CD4-positive, alpha-beta T cell treated with Interferon gamma for 1 hour (primary cell): ENCODE results near the gene CIPC.

Source experiments
- DNase-seq: peaks from one replicate; pipeline ENCODE4 v3.0.0-alpha.2; 2020

The CIPC gene

DNA sequence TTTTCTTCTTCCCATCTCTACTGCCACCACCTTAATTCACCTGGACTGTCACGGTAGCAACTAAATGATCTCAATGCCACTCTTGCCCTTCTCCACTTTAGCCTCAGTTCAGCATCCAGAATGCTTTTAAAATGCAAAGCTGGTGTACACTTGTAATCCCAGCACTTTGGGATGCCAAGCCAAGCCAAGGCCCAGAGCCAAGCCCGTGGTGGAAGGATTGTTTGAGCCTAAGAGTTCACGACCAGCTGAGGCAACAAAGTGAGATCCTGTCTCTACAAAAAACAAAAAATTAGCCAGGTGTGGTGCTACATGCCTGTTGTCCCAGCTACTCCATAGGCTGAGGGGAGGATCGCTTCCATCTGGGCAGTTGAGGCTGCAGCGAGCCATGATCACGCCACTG is 5.9 kb downstream of the CIPC start:
- no peak for DNase-seq

DNA sequence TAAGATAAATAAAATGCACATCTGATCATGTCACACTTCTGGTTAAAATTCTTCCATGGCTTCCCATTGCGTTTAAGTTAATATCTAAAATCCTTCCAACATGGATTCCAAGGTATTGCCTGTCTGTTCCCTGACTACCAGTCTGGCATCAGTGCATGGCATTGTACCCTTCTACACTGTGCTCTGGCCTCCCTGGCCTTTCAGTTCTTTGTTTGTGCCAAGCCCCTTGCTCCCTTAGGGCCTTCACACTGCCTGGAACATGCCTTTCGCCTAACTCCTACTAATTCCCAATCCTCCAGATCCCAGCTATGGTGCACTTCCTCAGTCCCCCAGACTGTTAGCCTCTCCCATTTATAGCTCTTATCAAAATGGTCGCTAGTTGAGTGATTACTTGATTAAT is 6.3 kb downstream of the CIPC start:
- DNase-seq, result no peak

DNA sequence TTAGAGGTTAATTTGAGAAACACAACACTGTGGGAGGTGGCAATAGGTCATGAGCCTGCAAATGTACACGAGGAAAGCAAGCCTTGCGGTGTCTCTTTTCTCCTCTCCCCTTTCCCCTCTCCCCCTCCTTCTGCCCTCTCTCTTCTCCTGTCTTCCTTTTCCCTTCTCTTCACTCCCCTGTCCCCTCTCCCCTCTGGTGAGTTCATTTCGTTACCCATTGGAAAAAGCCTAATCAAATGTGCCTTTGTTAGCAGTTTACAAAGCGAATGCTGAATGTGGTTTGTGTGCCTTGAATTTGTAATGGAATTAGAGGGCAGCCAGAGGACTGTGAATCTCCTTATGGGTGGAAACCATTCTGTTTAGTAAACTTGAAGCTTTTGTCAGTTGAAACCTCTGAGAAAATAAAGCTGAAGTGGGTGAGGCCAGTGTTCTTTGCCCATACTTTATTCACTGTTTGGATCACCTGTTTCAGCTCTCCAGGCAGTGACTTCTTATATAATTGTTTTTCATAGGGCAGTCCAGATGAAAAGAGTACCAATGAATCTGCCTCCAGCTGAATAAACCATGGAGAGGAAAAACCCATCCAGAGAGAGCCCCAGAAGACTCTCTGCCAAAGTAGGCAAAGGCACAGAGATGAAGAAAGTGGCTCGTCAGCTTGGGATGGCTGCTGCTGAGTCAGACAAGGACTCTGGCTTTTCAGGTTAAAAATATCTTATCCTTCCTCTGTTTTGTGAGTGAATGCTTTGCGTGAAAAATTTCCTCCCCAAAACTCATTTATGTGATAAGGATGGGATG is 7.3 kb downstream of the CIPC start:
- DNase-seq, result no peak

DNA sequence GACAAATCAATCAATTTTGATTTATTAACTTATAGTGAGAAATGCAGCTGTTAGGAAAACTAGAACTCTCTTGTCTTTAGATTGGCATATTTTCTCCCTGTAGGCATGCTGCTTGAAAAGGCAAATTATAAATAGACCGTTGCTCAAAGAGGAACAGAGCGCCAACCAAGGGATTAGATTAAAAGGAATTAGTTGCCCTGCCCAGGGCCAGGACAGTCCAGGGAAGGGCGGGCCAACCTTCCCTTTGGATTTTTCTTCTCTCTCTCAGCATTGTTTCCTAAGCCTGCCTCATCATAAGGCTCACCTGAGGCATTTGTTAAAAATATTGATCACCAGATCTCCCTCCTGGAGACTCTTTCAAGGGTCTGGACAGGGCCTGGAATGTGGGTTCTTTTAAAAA is 8.6 kb downstream of the CIPC start:
- no peak for DNase-seq

DNA sequence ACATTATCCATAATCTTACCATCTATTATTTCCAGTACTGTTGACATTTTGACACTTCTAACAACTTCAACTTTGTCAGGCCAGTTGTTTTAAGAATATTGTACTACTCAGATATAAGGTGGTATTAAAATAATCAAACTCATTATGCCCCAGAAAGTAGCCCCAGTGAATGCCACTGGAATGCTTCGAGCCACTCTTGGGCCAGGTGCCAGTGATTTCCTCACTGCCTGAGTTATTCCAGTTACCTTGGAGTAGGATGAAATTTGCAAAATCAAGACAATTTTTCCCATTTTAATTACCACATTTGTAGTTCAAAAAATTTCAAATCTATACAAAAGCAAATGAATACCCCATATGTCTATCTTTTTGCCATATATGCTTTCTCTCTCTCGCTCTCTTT is 9.2 kb downstream of the CIPC start:
- DNase-seq, result no peak

DNA sequence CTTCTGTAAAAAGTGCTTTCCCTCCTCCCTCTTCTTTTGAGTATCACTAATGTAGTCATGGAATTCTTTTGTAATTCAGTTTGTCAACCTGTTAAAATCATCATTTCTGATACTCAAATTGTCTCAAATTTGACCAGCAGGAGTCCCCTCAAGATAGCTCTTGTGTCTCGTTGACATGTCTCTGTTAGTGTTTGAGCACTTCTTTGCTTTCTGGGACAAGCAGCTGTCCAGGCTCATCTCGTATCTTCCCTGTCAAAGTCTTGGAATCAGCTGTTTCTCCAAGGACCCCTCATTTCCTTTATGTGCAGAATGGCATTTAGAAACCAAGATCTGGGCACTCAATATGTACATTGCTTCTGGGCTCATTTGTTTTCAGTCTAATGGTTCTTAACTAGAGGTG is 10.7 kb downstream of the CIPC start:
- no peak for DNase-seq

DNA sequence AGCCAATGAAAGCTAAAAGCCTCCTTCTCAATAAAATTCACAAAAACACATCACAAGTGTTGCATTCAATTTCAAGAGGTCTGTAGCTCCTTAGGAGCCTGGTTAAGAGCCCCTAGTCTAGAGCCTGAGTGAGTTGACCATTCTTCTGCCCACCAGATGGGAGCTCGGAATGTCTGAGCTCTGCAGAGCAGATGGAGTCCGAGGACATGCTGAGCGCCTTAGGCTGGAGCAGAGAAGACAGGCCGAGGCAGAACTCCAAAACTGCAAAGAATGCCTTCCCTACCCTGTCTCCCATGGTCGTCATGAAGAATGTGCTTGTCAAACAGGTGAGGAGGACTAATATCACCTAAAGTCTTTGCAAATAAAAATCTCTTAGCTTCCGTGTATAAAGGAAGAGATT is 11.6 kb downstream of the CIPC start:
- DNase-seq, result no peak

DNA sequence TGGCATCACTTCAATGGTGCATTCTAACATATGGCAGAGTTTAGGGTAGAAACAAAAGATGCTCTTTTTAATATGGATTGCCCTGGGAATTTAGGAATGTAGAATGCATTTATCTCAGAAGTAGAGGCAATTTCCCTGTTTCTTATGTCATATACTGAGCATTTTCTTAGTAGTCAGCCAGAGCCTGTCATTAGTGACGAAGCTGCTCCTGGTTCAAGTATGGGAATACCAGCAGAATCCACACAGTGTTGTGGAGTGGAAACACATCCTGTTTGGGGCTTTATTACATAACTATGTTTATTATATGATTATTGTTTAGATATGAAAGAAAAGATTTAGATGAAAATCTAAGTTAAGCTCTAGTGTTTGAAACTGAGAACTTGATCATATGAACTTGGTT is 12.2 kb downstream of the CIPC start:
- DNase-seq, result no peak

DNA sequence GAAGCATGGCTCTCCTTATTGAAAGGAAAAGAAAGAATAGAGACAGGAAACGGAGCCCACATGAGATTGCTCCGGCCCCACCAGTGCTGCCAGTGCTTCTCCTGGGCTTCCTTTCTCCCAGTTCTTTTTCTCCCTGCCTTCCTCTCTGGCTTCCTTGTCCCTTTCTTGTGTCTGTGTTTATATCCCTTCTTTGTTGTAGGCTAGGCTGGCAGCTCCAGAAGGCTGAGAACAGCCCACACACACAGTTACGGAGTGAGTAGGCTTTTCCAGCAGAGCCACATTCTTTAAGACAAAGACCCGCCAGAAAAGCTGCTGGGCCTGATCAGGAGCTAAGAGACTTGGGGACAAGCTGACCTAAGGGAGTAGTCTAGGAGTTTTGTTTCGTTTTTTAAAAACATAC is 13.0 kb downstream of the CIPC start:
- DNase-seq, result no peak

DNA sequence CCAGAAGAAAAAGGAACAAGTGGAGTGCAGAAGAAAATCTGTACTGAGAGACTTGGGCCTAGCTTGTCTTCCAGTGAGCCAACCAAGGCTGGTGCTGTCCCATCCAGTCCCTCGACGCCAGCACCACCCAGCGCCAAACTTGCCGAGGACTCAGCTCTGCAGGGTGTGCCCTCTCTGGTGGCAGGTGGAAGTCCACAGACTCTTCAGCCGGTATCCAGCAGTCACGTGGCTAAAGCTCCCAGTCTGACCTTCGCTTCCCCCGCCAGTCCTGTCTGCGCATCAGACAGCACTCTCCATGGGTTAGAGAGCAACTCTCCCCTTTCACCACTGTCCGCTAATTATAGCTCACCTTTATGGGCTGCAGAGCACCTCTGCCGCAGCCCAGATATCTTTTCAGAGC is 15.6 kb downstream of the CIPC start:
- no peak for DNase-seq

DNA sequence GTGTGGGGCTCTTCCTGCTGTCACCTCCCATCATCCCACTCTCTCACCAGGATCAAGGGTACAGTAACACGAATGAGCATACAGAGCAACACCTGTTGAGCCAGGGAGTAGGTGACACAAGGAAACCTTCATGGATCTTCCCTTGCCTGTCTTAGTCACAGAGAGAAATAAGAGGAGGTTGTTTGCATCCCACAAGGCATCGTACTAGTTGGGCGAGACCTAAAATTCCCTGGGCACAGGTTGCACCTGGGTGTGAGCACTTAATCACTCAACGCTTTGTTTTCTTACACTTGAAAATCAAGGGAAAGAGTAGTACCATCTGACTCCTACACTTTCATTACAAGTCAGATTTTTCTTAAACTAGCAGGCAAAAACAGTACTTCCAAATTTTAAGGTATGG is 16.6 kb downstream of the CIPC start:
- DNase-seq, result no peak

DNA sequence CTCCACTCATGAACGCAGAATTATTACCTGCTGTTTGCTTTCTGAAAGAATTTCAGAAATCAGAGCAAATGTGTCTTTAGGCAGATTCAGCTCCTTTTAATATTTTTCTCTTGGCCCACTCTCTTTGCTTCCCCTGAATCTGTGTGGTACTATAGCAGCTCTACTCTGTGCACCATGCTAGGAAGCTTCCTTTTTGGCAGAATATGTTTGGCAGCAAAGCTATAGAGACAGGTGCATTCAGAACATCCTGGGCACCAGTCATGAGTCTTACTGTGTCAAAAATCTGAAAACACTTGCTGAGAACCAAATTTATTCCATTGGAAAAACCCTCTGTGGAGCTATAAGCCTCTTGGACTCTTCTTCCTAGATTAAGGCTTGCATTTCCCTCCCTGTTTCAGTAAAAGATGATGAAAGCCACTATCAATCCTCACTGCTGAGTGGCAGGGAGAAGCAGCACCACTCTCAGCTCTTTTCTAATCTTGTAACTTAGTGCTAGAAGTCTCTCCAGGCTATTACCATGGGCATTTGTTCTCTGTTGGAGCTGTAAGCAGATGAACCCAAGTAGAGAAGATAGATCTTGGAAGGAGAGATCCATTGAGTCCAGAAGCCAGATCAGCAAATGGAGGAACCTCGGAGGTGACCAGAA is 18.2 kb downstream of the CIPC start:
- DNase-seq, result no peak

DNA sequence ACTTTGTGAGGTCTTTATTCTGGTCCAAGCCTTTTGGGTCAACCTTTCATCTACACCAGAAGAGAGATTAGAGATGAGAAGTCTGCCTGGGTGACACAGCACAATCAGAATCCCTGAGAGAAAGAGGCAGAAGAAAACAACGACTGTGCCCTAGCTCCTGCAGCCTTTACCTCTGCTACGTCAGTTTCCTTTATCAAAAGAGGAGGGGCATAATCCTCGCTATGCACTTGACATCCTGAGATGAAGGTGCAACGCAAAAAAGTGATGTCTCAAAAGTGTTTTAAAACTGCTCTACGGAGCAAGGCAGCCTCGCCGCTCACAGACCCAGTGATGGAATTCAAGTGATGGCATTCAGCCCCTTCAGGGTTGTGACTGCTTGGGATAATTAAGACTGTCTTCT is 21.8 kb downstream of the CIPC start:
- no peak for DNase-seq

DNA sequence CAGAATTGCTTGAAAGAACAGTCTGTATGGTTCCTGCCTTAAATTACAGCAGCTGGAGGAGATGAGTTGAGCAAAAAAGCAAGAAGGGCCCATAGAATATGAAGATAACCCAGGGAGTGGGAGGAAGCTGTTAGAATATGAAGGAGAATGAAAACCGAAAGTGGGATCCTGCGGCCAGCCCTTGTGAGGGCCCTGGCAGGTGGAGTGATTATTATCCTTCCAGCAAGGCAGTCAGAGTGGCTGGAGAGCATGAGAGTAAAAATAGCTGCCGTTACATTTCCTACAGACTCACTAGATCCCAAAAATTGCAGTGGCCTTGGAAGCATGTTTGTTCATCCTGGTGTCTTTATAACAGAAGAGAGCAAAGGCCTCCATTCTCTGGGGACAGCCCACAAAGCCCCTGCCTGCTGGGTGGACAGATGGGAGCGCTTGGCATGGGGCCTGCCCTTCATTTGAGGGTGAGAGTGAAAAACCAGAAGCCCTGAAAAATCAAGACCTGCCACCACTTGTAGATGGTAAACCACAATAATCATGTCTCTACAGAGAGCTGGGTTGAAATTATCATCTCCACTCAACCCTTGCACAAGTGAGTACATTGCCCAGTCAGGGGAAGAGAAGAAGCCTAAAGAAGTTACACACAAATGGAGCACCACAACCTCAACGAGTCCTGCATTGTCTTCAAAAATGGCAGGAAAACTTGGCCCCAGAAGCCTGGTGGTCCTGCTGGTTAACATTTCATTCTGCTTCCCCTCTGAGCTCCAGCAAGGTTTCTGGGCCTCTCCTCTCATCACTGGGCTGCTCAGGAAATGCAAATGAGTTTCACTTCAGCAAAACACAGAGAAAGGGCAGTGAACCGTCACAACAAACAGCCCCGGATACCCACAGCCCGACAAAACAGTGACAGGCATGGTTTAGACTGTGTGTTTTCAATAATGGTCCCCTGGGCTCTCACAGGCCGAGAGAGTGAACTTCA is 23.0 kb downstream of the CIPC start:
- peak; percentile 69 for DNase-seq

DNA sequence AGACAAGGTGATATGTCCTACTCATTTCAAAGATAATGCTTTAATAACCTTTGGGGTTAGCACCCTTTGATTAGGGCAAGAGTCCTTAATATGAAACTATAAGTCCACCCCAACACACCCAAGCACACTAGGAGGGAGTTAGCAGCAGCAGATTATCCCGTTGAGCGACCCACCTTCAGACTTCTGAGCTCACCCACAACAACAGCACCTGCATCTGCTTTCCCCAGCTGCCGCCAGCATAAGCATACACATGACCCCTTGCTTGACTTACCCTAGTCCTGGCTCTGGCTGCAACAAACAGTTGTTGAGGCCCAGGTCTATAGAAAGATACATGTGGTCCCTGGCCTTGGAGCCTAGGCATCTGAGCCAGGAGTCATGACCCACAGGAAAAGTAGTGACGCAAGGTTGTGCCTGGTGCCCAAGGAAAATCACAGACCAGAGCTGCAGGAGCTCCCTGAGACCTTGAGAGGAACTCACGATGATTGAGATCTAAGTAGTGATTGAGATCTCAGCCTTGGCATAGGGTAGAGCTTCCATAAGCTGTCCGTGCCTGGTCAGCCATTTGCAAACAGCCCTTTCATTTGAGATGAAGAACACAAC is 24.6 kb downstream of the CIPC start:
- DNase-seq, result no peak

DNA sequence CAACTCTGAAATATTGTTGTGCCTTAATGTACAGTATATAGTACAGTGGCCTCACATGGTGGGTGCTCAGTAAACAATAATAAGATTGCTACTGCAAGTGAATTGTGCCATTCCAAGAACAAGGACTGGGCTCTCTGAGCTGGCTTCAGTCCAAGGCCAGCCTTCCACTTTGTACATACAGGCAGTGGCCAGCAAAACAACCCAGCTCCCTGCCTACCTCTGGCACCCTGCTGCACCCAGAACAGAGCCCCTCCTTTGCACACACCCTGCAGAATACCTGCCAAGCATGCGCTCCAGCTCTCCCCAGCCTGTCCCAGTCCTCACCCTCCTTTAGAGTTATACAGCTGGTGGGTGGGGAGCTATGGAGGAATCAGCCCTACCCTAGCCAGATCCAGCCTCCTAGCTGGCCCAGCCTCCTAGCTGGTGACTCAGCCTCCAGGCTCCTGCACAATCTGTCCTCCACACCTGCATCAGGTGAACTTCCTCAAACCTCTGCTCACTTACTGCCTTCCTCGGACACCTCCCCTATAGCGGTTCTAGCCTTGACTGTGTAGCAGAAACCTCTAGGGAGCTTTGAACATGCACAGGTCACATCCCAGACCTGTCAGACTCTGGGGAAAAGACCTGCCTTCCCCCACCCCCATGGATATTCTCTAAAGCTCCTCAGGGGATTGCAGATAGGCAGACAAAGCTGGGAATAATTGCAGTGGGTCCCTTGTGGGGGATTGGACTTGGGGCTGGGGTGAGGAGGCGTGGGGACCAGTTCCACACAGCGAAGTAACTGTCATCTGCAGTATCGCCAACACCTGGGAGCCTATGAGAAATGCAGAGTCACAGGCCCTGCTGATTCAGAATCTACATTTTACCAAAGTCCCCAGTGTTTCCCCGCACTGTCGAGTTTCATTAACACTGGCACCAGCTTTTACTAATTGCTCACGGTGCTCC is 25.6 kb downstream of the CIPC start:
- DNase-seq, result no peak

DNA sequence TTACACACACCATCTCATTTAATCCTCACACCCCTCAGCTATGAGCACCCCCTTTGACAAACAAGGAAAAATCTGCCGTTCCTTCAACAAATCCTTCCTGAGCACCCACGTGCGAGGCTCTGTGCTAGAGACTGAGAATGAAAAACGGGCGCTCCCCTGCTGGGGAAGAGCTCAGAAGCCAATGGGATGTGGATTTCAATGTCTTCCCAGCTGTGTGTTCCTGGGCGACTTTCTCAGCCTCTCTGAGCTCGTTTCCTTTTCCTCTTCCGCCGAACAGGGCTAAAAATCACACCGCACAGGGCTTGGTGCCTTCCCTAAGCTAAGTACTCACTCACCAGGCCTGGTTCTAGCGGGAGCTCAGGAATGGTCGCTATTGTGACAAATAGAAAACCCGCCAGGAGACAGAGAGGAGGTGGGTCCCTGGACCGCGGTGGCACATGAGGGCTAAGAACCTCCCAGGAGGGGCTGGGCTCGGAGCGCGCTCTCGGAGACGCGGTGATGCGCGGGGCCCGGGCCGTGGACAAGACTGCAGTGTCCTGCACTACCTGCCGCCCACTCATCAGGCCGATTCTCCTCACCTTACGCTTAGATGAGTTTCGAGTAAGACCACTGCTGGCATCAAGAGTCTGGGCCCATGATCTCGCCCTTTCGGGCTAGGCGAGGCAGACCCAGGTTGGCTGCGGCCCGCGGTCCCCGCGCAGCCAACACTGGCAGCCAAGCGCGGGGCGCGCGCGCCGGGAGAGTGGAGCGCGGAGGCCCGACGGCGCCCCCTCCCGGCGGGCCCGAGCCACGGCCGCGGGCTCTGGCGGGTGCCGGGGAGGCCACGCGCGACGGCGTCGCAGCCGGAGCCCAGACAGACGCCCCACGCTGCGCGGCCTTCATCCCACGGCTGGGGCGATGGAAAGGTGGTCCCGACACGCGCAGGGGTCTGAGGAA is 26.6 kb downstream of the CIPC start:
- peak; percentile 63 for DNase-seq

DNA sequence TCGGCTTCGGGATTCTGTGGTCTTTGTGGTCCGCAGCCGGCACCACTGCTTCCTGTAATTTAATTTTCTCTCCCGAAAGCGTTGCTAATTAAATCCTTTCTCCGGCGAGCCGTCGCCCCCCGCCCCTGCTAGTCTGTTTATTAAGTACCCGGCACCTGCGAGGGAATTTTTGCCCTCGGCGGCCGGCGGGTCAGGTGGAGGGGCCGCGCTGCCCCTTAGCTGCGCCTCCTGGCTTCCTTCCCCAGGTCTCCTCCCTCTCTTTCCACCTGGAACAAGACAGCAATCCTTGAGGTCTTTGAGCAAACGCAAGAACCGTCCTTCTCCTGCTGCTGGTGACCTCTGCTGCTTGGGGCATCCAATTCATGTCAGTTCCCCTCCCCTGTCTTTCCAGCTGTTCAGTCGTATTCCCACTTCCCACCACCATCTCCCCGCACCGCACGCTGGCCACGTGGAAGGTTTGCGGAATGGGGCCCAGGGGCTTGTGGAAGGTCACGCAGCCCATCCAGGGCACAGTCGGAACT is 27.3 kb downstream of the CIPC start:
- DNase-seq, result no peak

DNA sequence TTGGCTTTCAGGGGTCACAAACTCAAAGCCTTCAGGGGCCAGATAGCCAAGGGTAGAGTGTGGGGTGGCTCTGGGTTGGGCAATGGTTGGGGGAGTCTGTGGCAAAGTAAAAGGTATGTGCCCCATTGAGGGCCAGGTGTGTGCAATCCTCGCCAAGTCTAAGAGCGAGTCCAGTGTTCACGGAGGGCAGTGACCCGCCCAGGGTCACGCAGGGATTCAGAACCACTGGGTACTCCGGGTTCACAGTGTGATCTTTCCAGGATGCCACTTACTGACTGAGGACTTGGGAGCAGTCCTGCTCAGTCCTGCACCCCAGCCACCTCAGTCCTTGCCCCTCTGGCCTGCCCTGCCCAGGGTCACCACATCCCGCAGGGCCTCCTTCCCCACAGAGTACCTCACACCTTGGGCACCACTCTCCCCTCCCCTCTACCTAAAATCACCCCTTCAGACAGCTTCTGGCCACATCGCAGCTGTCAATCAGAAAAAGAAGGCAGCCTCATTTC is 27.8 kb downstream of the CIPC start:
- DNase-seq, result no peak

DNA sequence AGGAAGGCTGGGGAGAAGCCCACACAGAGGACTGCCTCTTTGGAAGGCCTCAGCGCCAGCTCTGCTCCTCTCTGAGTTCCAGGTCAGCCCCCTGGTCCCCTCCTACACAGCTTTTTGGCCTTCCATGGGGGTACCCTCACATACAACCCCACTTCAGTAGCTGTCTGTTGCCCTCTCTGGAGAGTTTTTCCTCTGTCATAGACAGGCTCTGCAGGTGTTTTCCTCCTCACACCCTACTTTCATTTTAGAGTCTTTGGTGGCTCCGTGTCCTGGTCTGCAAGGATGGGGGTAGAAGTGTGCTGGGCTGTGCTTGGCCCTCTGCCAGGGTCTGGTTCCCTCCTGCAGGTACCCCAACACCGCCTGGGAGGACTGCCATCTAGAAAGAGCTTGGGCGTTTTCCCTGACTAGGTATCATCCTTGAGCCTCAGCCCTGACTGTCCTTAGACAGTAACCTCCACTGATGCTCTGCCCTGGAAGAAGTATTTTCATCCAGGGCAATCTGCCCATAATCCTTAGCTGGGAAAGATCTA is 28.5 kb downstream of the CIPC start:
- DNase-seq, result no peak
